ENCODE data around the gene SFT2D3.

DNA sequence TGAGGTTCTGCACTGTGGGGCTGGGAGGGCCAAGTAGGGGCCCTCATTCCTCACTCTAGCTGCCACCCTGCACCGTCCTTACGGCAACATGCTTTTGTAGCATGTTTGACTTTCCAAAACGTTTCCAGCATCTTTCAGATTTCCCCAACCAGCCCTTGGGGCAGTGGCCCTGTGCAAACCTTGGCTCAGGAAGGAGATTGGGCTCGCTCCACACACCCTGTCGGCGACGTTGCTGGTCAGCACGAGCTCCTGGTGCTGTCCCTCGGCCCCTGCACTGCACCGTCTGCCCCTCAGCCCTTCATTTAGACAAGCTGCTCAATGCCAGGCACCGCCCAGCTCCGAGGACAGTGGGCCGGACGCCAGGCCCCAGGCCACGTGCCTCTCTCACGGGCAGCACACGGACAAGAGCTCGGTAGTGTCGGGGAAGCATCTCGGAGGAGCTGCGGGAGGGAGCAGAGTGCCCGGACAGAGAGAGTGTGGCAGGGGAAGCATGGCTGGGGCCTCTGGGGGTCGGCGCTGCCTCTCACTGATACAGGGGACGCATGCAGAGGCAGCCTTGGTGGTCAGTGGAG, 48.4 kb upstream of the SFT2D3 start:
- TF ChIP-seq, protein P1, sequence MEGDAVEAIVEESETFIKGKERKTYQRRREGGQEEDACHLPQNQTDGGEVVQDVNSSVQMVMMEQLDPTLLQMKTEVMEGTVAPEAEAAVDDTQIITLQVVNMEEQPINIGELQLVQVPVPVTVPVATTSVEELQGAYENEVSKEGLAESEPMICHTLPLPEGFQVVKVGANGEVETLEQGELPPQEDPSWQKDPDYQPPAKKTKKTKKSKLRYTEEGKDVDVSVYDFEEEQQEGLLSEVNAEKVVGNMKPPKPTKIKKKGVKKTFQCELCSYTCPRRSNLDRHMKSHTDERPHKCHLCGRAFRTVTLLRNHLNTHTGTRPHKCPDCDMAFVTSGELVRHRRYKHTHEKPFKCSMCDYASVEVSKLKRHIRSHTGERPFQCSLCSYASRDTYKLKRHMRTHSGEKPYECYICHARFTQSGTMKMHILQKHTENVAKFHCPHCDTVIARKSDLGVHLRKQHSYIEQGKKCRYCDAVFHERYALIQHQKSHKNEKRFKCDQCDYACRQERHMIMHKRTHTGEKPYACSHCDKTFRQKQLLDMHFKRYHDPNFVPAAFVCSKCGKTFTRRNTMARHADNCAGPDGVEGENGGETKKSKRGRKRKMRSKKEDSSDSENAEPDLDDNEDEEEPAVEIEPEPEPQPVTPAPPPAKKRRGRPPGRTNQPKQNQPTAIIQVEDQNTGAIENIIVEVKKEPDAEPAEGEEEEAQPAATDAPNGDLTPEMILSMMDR (IDR thresholded peaks at IDR 0.05; ENCODE audit: low read depth, low read length, poor library complexity, severe bottlenecking): no peak
- TF ChIP-seq EZH2phosphoT487 (IDR thresholded peaks at IDR 0.05; ENCODE audit: borderline replicate concordance, low read length): no peak
